ENCODE measurements around the gene RNF213.
"Not testable (repeated sequence)": the region's sequence is repeated elsewhere in the genome, so short reads cannot be mapped to it uniquely, and the experiment has no call there.

The RNF213 gene

GRCh38 chr17:80308692-80309517 lies 48.3 kb downstream of the RNF213 start:
- ChIA-PET CTCF (interaction anchor here (0.8 to 1.2 kb wide), 2 partner anchors 8 to 228 kb away, joined by 3 read pairs; no protein-coding TSS in a partner anchor), POLR2A (no interaction called here)

DNA sequence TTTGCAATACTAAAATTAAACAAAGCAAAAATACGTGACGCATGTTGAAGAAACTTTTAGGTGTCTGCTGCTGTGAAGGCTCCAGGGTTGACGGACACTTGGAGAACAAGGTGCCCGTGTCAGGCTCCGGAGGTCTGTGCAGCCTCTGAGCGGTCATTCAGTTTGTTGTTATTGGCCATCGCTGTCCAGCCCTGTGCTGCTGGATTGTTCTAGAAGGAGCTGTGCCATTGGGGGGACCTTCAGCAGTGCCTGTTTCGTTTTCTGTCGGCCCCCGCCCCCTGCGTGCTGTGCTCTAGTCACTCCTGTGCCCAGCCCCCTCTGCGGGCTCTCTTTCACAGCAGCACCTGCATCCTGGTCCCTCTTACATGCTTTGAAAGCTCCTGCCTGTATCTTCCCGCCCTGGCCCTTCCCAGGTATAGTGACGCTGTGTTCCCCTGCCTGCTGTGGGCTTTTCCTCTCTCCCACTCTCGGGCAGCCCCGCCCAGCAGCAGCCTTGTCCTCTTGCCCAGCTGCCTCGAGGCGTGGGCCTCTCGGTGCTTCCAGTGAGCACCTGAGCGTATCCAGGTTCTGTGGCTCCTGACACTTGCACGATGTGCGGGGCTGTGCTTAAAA lies 50.7 kb downstream of the RNF213 start:
- no peak for TF ChIP-seq CTCF (IDR thresholded peaks at IDR 0.05; ENCODE audit: insufficient read depth, low read length, missing control alignments)
- H3K4me3 ChIP-seq (ENCODE audit: low read depth, low read length): no peak overlapping the region
- ChIA-PET POLR2A (no interaction called here), CTCF (no interaction called here)
- no peak for DNase-seq (ENCODE audit: low read depth, low spot score)

More at GRCh38 chr17:80308692-80309517, 48.3 kb downstream of the RNF213 start:
- no peak overlapping the region for H3K4me3 ChIP-seq (ENCODE audit: low read depth, low read length)
- TF ChIP-seq CTCF (IDR thresholded peaks at IDR 0.05; ENCODE audit: insufficient read depth, low read length, missing control alignments): no peak
- DNase-seq (ENCODE audit: low read depth, low spot score): no peak

DNA sequence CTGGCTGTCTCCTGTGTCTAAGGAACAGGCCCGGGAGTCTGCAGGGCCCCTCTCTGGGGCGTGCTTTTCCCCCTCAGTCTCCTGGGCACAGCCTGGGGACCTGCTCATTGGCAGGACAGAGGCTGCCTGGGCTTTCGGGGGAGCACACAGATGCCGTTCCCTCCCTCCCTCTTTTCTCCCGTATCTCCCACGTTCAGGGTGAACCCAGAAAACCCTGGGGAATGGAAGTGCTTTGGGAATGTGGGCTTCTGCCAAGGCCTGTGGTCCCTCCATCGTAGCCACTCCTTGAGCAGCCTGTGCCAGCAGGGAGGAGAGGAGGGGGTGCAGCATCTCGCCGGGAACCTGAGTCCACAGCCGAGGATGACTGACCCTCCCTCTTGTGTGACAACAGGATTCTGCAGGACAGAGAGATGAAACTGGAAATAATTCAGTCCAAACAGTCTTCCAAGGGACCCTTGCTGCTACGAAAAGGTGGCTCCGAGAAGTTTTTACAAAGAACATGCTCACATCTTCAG lies 52.0 kb downstream of the RNF213 start:
- no peak for DNase-seq (ENCODE audit: low read depth, low spot score)
- ChIA-PET CTCF (no interaction called here), POLR2A (no interaction called here)
- no peak for TF ChIP-seq CTCF (IDR thresholded peaks at IDR 0.05; ENCODE audit: insufficient read depth, low read length, missing control alignments)
- H3K4me3 ChIP-seq (ENCODE audit: low read depth, low read length): no peak overlapping the region

GRCh38 chr17:80313160-80313829 lies 52.6 kb downstream of the RNF213 start:
- CTCF ChIA-PET: no interaction called here
- POLR2A ChIA-PET: no interaction called here
- no peak for DNase-seq (ENCODE audit: low read depth, low spot score)
- TF ChIP-seq CTCF (IDR thresholded peaks at IDR 0.05; ENCODE audit: insufficient read depth, low read length, missing control alignments): no peak
- no peak overlapping the region for H3K4me3 ChIP-seq (ENCODE audit: low read depth, low read length)

DNA sequence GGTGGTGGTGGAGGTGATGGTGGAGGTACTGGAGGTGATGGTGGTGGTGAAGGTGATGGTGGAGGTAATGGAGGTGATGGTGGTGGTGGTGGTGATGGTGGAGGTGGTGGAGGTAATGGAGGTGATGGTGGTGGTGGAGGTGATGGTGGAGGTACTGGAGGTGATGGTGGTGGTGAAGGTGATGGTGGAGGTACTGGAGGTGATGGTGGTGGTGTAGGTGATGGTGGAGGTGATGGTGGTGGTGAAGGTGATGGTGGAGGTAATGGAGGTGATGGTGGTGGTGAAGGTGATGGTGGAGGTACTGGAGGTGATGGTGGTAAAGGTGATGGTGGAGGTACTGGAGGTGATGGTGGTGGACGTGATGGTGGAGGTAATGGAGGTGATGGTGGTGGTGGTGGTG lies 53.3 kb downstream of the RNF213 start:
- POLR2A ChIA-PET, CTCF ChIA-PET: not testable (repeated sequence)

GRCh38 chr17:80315517-80316182 lies 55.0 kb downstream of the RNF213 start:
- no peak for TF ChIP-seq CTCF (IDR thresholded peaks at IDR 0.05; ENCODE audit: insufficient read depth, low read length, missing control alignments)
- CTCF ChIA-PET: no interaction called here
- POLR2A ChIA-PET: no interaction called here

More for the DNA sequence above, 53.3 kb downstream of the RNF213 start:
- DNase-seq (ENCODE audit: low read depth, low spot score); H3K4me3 ChIP-seq (ENCODE audit: low read depth, low read length): not testable (repeated sequence)

More at GRCh38 chr17:80315517-80316182, 55.0 kb downstream of the RNF213 start:
- H3K4me3 ChIP-seq (ENCODE audit: low read depth, low read length): no peak overlapping the region
- DNase-seq (ENCODE audit: low read depth, low spot score): no peak

Data from AG04449 (cell line).